Natural killer cell (primary cell): ENCODE results near the gene ABHD14A. TPM values are rescaled to one million over a fixed set of nuclear protein-coding genes. Genes with fewer than 3 reads are reported as not detected.

Experiments
- ATAC-seq, 3 donors: fragments of 150-1000 bp in 2 of 3; fragments of 200-7000 bp in 1 of 3; cut with Tn5 transposase; 1 replicate in 1 of 3; 2 replicates in 2 of 3; pipeline ENCODE4 v1.10.0; 2021; ENCODE audit warnings: mild to moderate bottlenecking in 2 of 3, moderate library complexity in 2 of 3
- DNase-seq, 2 donors: peaks; one replicate each; pipeline versions ENCODE4 v3.0.0 to v3.0.0-alpha.2; 2013 to 2021; ENCODE audit warnings: mixed read lengths in 1 of 2
- H3K27ac ChIP-seq: one replicate; pipeline ENCODE4 v1.5.1; 2013; ENCODE audit warnings: mild to moderate bottlenecking, low read length
- H3K27me3 ChIP-seq: one replicate; pipeline ENCODE4 v1.6.1; 2013; ENCODE audit warnings: low read length; ENCODE audit not compliant: control insufficient read depth, insufficient read depth
- H3K36me3 ChIP-seq: one replicate; pipeline ENCODE4 v1.6.1; 2013; ENCODE audit warnings: low read length; ENCODE audit not compliant: control insufficient read depth, insufficient read depth
- H3K4me1 ChIP-seq: one replicate; pipeline ENCODE4 v1.6.1; 2013; ENCODE audit warnings: low read length; ENCODE audit not compliant: control insufficient read depth, insufficient read depth
- H3K4me3 ChIP-seq: one replicate; pipeline ENCODE4 v1.5.1; 2013; ENCODE audit warnings: low read length
- H3K9me3 ChIP-seq: one replicate; pipeline ENCODE4 v1.6.1; 2013; ENCODE audit warnings: low read length; ENCODE audit not compliant: control insufficient read depth, insufficient read depth
- H3K27ac Mint-ChIP-seq, 2 donors: one replicate each; pipeline ENCODE4 v1.8.0; 2022; ENCODE audit warnings: mild to moderate bottlenecking in 2 of 2, mixed read lengths in 2 of 2, moderate library complexity in 1 of 2
- H3K27me3 Mint-ChIP-seq, 2 donors: one replicate each; pipeline ENCODE4 v1.8.0; 2022; ENCODE audit warnings: low read depth in 2 of 2, mixed read lengths in 2 of 2
- H3K36me3 Mint-ChIP-seq: one replicate; pipeline ENCODE4 v1.8.0; 2022; ENCODE audit warnings: mixed read lengths
- H3K4me1 Mint-ChIP-seq, 2 donors: one replicate each; pipeline ENCODE4 v1.8.0; 2022; ENCODE audit warnings: mixed read lengths in 2 of 2
- H3K4me3 Mint-ChIP-seq: one replicate; pipeline ENCODE4 v1.8.0; 2022; ENCODE audit warnings: mild to moderate bottlenecking, moderate library complexity, mixed read lengths
- H3K9me3 Mint-ChIP-seq, 2 donors: one replicate each; pipeline ENCODE4 v1.8.0; 2022; ENCODE audit warnings: mixed read lengths in 2 of 2
- WGBS: methylation state at CpG from one replicate; pipeline ENCODE4 v1.1.7; 2013; ENCODE audit warnings: missing lambda C conversion rate; ENCODE audit not compliant: insufficient coverage; 5-methylcytosine and 5-hydroxymethylcytosine counted together
- intact Hi-C: fragments of 100-400 bp; cut with micrococcal nuclease; formaldehyde crosslinking; loops from one replicate; pipeline ENCODE4 v1.14.2; 2022
- total RNA-seq, 4 donors: library from RNA; stranded (reverse); fragments of 120-200 nt in 1 of 4; gene quantifications; one replicate each; pipeline versions ENCODE4 v1.2.3 to v1.2.4, GENCODE V29; 2013 to 2022
- TF ChIP-seq, protein P1 (sequence below): fragments of 200-600 bp; IDR thresholded peaks from one replicate; pipeline ENCODE4 v1.8.0; 2022; ENCODE audit warnings: antibody characterized with exemption

Gene ABHD14A
- total RNA-seq, 3 donors from 2014 or later (not counting 1 experiment from before 2014, with no cell fraction given), result 12.0 to 14.7 (median 13.4) TPM

DNA sequence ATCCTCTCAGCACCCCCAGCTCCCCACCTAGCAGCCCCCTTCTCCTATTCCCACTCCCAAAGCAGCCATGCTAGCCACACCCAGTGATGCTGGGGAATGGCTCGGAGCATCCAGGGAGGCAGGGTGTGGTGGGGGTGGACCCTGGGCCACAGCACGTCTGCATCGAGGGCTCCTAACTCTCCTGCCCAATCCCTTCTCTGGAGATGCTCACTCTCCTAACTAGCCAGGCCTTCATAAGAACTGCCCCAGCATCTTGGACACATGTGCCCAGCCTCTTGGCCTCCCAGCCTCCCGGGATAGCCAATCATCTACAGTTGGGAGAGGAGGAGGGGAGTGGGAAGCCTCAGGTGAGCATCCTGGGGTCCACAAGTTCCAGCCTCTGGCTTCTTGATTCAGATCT lies 10.3 kb upstream of the ABHD14A start:
- Histone ChIP-seq H3K4me1 (peaks cover 18% of the 10 kb centered on the region), H3K9me3 (no peaks in the 10 kb centered on the region), H3K27me3 (peaks cover 3% of the 10 kb centered on the region), H3K4me3 (no peak overlapping the region), H3K27ac (no peak overlapping the region), H3K36me3 (no peaks in the 10 kb centered on the region)
- TF ChIP-seq, protein P1, sequence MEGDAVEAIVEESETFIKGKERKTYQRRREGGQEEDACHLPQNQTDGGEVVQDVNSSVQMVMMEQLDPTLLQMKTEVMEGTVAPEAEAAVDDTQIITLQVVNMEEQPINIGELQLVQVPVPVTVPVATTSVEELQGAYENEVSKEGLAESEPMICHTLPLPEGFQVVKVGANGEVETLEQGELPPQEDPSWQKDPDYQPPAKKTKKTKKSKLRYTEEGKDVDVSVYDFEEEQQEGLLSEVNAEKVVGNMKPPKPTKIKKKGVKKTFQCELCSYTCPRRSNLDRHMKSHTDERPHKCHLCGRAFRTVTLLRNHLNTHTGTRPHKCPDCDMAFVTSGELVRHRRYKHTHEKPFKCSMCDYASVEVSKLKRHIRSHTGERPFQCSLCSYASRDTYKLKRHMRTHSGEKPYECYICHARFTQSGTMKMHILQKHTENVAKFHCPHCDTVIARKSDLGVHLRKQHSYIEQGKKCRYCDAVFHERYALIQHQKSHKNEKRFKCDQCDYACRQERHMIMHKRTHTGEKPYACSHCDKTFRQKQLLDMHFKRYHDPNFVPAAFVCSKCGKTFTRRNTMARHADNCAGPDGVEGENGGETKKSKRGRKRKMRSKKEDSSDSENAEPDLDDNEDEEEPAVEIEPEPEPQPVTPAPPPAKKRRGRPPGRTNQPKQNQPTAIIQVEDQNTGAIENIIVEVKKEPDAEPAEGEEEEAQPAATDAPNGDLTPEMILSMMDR, result no peak
- H3K36me3 Mint-ChIP-seq, result no peaks in the 10 kb centered on the region
- ATAC-seq, result no peak
- H3K27me3 Mint-ChIP-seq, result peaks cover 0 to 6% of the 10 kb centered on the region in 2 donors
- intact Hi-C loops, result no loop called here
- no peak overlapping the region for H3K27ac Mint-ChIP-seq
- H3K9me3 Mint-ChIP-seq, result no peaks in the 10 kb centered on the region
- DNase-seq, result no peak
- H3K4me1 Mint-ChIP-seq, result peaks cover 0 to 30% of the 10 kb centered on the region in 2 donors
- 95% methylated on average over 4 of the region's 4 CpGs for WGBS
- no peak overlapping the region for H3K4me3 Mint-ChIP-seq

DNA sequence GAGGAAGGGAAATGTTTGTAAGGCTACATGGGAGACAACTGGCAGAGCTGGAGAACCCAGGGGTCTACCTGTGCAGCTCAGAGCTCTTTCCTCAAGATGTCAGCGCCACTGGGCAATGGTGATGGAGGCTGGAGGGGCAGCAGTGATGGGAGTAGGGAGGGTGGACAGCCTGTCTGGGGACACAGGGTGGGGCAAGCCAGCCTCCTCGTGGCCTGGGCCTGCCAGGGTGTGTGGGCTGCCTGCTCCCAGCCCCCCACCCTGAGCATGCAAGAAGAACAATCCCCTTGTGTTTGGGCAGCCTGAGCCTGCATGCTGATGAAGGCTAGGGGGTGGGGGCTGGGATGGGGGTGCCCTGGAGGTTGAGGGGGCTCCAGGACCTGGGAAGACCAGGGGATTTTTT lies 8.8 kb upstream of the ABHD14A start:
- DNase-seq (no peak), ATAC-seq (no peak)
- H3K36me3 ChIP-seq, result no peaks in the 10 kb centered on the region
- H3K4me3 Mint-ChIP-seq, result peak overlapping the region; percentile 79
- peaks cover 0 to 30% of the 10 kb centered on the region in 2 donors for H3K4me1 Mint-ChIP-seq
- intact Hi-C loops, result no loop called here
- no peak overlapping the region for H3K27ac ChIP-seq
- H3K4me1 ChIP-seq, result peaks cover 18% of the 10 kb centered on the region
- TF ChIP-seq, protein P1, result no peak
- no peak overlapping the region for H3K4me3 ChIP-seq
- H3K27me3 ChIP-seq, result peaks cover 3% of the 10 kb centered on the region
- H3K9me3 ChIP-seq, result no peaks in the 10 kb centered on the region
- H3K27me3 Mint-ChIP-seq, result peaks cover 0 to 6% of the 10 kb centered on the region in 2 donors
- no peaks in the 10 kb centered on the region for H3K36me3 Mint-ChIP-seq
- H3K9me3 Mint-ChIP-seq, result no peaks in the 10 kb centered on the region
- 94% methylated on average over 2 of the region's 2 CpGs for WGBS
- H3K27ac Mint-ChIP-seq, result peak overlapping the region in 1 of 2 donors; percentile 69

DNA sequence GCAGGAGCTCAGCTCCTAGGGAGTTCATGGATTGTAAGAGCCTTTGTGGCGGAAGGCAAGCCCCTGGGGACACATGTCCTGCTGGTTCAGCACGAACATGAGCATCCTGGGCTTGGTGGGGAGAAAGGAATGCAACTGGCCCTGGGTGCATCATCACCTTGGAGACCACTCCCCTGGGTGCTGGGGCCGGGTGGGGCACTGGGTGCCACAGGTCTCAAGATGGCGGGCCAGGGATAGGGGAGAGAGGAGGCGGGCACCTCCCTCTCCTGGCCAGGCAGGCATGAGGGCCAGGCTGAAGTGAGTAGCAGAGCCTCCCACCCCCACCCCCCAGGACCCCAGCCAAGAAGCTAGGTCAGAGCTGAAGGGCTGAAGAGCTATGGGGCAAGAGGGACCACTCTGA lies 8.4 kb upstream of the ABHD14A start:
- H3K9me3 ChIP-seq, result no peaks in the 10 kb centered on the region
- Mint-ChIP-seq H3K27me3 (peaks cover 0 to 6% of the 10 kb centered on the region in 2 donors), H3K4me1 (peaks cover 0 to 30% of the 10 kb centered on the region in 2 donors), H3K36me3 (no peaks in the 10 kb centered on the region), H3K27ac (peak overlapping the region in 1 of 2 donors; percentile 69), H3K9me3 (no peaks in the 10 kb centered on the region), H3K4me3 (peak overlapping the region; percentile 79)
- peaks cover 3% of the 10 kb centered on the region for H3K27me3 ChIP-seq
- ATAC-seq (no peak), DNase-seq (no peak)
- 96% methylated on average over 4 of the region's 5 CpGs for WGBS
- intact Hi-C loops, result no loop called here
- TF ChIP-seq, protein P1, result no peak
- H3K4me1 ChIP-seq, result peaks cover 18% of the 10 kb centered on the region
- H3K36me3 ChIP-seq, result no peaks in the 10 kb centered on the region
- no peak overlapping the region for H3K27ac ChIP-seq
- peak overlapping the region; percentile 47 for H3K4me3 ChIP-seq

DNA sequence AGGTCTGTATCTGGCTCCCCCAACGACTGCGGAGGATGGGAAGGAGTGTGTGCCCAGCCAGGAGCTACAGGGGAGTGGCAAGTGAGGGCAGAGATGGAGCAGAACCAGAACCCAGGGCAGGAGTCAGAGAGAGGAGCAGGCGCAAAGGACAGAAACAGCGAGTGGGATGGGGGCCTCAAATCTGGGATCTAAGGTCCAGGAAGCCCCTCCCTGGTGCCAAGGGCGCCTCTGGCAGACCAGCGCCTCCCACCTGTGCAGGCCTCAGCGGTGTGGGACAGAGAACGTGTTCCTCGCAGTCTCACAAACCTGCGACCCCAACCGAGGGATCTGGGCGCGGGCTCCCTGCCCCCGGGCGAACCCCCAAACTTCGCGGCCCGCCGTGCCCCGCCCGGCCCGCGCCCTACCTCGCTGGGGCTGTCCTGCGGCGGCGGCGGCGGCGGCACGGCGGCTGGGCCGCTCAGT lies 7.9 kb upstream of the ABHD14A start:
- Mint-ChIP-seq H3K36me3 (no peaks in the 10 kb centered on the region), H3K27ac (peak overlapping the region in 1 of 2 donors; percentile 69), H3K27me3 (peaks cover 0 to 6% of the 10 kb centered on the region in 2 donors), H3K9me3 (no peaks in the 10 kb centered on the region), H3K4me3 (peak overlapping the region; percentile 79), H3K4me1 (peaks cover 0 to 30% of the 10 kb centered on the region in 2 donors)
- H3K9me3 ChIP-seq, result no peaks in the 10 kb centered on the region
- H3K27ac ChIP-seq, result no peak overlapping the region
- 7% methylated on average over 33 of the region's 33 CpGs for WGBS
- peaks cover 3% of the 10 kb centered on the region for H3K27me3 ChIP-seq
- peaks cover 18% of the 10 kb centered on the region for H3K4me1 ChIP-seq
- intact Hi-C loops, result no loop called here
- DNase-seq, result no peak
- TF ChIP-seq, protein P1, result no peak
- H3K4me3 ChIP-seq, result peak overlapping the region; percentile 47
- ATAC-seq, result peak; percentile 60 to 77 (median 73)
- no peaks in the 10 kb centered on the region for H3K36me3 ChIP-seq
